ENCODE data around the gene SLC39A1. TPM values are rescaled to one million over a fixed set of nuclear protein-coding genes. Genes with fewer than 3 reads are reported as not detected.

Gene SLC39A1
- total and polyA plus RNA-seq, 2 of the 4 experiments (the other 2 are of a cell fraction), result 89.1 to 97.7 TPM

DNA sequence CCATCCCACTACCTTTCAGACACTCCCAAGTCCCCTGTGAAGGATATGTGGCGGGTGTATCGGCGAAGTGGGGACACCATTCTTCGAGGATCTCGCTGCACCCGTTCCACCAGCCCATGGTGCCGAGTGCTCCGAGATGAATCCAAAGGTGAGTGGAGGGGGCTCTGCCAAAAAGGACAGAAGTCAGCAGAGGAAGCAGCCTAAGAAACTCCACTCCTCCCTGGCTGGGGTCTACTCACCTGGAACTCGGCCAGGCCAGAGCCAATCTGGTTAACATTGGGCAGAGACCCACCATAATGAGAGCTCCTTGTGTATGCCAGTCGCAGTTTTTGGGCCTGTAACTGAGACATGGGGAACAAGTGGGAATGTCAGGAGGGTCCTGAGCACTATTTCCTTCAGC is 8.5 kb downstream of the SLC39A1 start:
- no peak overlapping the region for H3K18ac ChIP-seq (ENCODE audit: low read depth, low read length)
- H3K79me1 ChIP-seq (ENCODE audit: low read depth in 1 of 2, low read length in 2 of 2), result peaks cover 24 to 65% of the 10 kb centered on the region in 2 experiments
- intact Hi-C loops (cut with micrococcal nuclease) (no loop called here), in situ Hi-C loops (cut with MboI; ENCODE audit: low sequenced_read_pairs) (loop anchor here (25.0 kb wide), 1 partner anchor 418 kb away; the partner anchor contains the start of genes S100A3, S100A4, S100A5 and S100A6), dilution Hi-C loops (cut with HindIII; ENCODE audit: low sequenced_read_pairs, unreplicated experiment) (no loop called here)
- H3K4me2 ChIP-seq (ENCODE audit: low read depth, low read length), result no peak overlapping the region
- no peak overlapping the region for H4K5ac ChIP-seq (ENCODE audit: low read depth, low read length)
- peaks cover 41% of the 10 kb centered on the region for H4K20me1 ChIP-seq (ENCODE audit: insufficient read depth, low read length)
- H3K9me1 ChIP-seq (ENCODE audit: insufficient read depth, low read length), result peaks cover 14% of the 10 kb centered on the region; the same call in 1 of the 2 replicates
- no CpG with 5 or more reads among the region's 10 CpGs for WGBS, 2 experiments (ENCODE audit: extremely low coverage in 2 of 2, insufficient read length in 1 of 2)
- H3K27ac ChIP-seq (ENCODE audit: insufficient read depth, low read length), result no peak overlapping the region
- H3K23ac ChIP-seq (ENCODE audit: low read depth, low read length), result no peak overlapping the region
- H3K56ac ChIP-seq (ENCODE audit: extremely low read depth, insufficient read depth, low read length), result no peak overlapping the region
- no peak overlapping the region for H4K8ac ChIP-seq (ENCODE audit: low read depth in 2 of 2, low read length in 2 of 2)
- no peak for TF ChIP-seq RFX5 (IDR thresholded peaks at IDR 0.05; ENCODE audit: low read depth, low read length)
- TF ChIP-seq CEBPB (IDR thresholded peaks at IDR 0.05; ENCODE audit: low read depth, low read length), result no peak
- TF ChIP-seq, protein P1, sequence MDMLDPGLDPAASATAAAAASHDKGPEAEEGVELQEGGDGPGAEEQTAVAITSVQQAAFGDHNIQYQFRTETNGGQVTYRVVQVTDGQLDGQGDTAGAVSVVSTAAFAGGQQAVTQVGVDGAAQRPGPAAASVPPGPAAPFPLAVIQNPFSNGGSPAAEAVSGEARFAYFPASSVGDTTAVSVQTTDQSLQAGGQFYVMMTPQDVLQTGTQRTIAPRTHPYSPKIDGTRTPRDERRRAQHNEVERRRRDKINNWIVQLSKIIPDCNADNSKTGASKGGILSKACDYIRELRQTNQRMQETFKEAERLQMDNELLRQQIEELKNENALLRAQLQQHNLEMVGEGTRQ (IDR thresholded peaks at IDR 0.05; ENCODE audit: low read depth, low read length), result no peak
- TF ChIP-seq CHD1 (IDR thresholded peaks at IDR 0.05; ENCODE audit: low read depth, low read length), result no peak
- TF ChIP-seq SMC3 (IDR thresholded peaks at IDR 0.05; ENCODE audit: low read depth, low read length), result no peak
- TF ChIP-seq RAD21 (IDR thresholded peaks at IDR 0.05; ENCODE audit: low read length), result no peak
- no peak for TF ChIP-seq MXI1 (IDR thresholded peaks at IDR 0.05; ENCODE audit: borderline replicate concordance, low read depth, low read length)
- TF ChIP-seq, protein P2, sequence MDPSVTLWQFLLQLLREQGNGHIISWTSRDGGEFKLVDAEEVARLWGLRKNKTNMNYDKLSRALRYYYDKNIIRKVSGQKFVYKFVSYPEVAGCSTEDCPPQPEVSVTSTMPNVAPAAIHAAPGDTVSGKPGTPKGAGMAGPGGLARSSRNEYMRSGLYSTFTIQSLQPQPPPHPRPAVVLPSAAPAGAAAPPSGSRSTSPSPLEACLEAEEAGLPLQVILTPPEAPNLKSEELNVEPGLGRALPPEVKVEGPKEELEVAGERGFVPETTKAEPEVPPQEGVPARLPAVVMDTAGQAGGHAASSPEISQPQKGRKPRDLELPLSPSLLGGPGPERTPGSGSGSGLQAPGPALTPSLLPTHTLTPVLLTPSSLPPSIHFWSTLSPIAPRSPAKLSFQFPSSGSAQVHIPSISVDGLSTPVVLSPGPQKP (IDR thresholded peaks at IDR 0.05; ENCODE audit: borderline replicate concordance, low read depth, low read length), result no peak
- TF ChIP-seq, protein P3, sequence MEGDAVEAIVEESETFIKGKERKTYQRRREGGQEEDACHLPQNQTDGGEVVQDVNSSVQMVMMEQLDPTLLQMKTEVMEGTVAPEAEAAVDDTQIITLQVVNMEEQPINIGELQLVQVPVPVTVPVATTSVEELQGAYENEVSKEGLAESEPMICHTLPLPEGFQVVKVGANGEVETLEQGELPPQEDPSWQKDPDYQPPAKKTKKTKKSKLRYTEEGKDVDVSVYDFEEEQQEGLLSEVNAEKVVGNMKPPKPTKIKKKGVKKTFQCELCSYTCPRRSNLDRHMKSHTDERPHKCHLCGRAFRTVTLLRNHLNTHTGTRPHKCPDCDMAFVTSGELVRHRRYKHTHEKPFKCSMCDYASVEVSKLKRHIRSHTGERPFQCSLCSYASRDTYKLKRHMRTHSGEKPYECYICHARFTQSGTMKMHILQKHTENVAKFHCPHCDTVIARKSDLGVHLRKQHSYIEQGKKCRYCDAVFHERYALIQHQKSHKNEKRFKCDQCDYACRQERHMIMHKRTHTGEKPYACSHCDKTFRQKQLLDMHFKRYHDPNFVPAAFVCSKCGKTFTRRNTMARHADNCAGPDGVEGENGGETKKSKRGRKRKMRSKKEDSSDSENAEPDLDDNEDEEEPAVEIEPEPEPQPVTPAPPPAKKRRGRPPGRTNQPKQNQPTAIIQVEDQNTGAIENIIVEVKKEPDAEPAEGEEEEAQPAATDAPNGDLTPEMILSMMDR (conservative IDR thresholded peaks at IDR 0.05; ENCODE audit: low read depth, low read length), result no peak
- TF ChIP-seq MAFK (IDR thresholded peaks at IDR 0.05; ENCODE audit: low read depth, low read length), result no peak
- no peak for TF ChIP-seq RCOR1 (IDR thresholded peaks at IDR 0.05; ENCODE audit: insufficient replicate concordance, low read length)
- no peak for TF ChIP-seq BHLHE40 (IDR thresholded peaks at IDR 0.05; ENCODE audit: low read depth, low read length)
- no peak for TF ChIP-seq FOS (IDR thresholded peaks at IDR 0.05; ENCODE audit: low read depth, low read length)
- TF ChIP-seq NFE2L2 (IDR thresholded peaks at IDR 0.05; ENCODE audit: low read depth, low read length), result no peak
- TF ChIP-seq POLR2A (IDR thresholded peaks at IDR 0.05; ENCODE audit: low read depth, low read length), result no peak
- TF ChIP-seq MAZ (IDR thresholded peaks at IDR 0.05; ENCODE audit: borderline replicate concordance, low read depth, low read length), result no peak
- H3K36me3 ChIP-seq (ENCODE audit: control insufficient read depth, insufficient read depth, low read length), result peaks cover 40% of the 10 kb centered on the region
- no peak overlapping the region for H2BK15ac ChIP-seq (ENCODE audit: low read depth, low read length)
- BruUV-seq (replicated peaks), result no TSS peak
- no peak overlapping the region for H2BK5ac ChIP-seq (ENCODE audit: low read depth, low read length, poor library complexity, severe bottlenecking)
- CTCF ChIA-PET, result no interaction called here
- H3K4ac ChIP-seq (ENCODE audit: low read depth, low read length), result no peak overlapping the region
- POLR2A ChIA-PET (ENCODE audit: unreplicated experiment), result no interaction called here
- no peak overlapping the region for H4K91ac ChIP-seq (ENCODE audit: insufficient read depth, low read depth, low read length)
- no peak overlapping the region for H3K9ac ChIP-seq (ENCODE audit: low read depth, low read length)
- H3K9me3 ChIP-seq (ENCODE audit: control insufficient read depth, insufficient read depth, low read length), result no peaks in the 10 kb centered on the region
- DNase-seq (no peak), ATAC-seq (ENCODE audit: low read depth) (no peak)
- no peak overlapping the region for H2AK5ac ChIP-seq (ENCODE audit: low read depth, low read length)
- H3K27me3 ChIP-seq (ENCODE audit: control insufficient read depth, insufficient read depth, low read length), result no peaks in the 10 kb centered on the region
- H2AK9ac ChIP-seq (replicated peaks; ENCODE audit: low read depth, low read length, poor library complexity), result no peak overlapping the region
- H3K14ac ChIP-seq (replicated peaks; ENCODE audit: low read depth, low read length), result no peak overlapping the region
- H2BK120ac ChIP-seq (ENCODE audit: low read depth, low read length), result no peak overlapping the region
- peaks cover 11% of the 10 kb centered on the region; the same call in 1 of the 2 replicates for H3K4me1 ChIP-seq (ENCODE audit: control insufficient read depth, insufficient read depth, low read length)
- H2BK20ac ChIP-seq (ENCODE audit: low read depth, low read length), result no peak overlapping the region
- H2AFZ ChIP-seq (replicated peaks; ENCODE audit: low read length, poor library complexity), result no peak overlapping the region
- no peak overlapping the region for H3K4me3 ChIP-seq (ENCODE audit: insufficient read depth, low read depth, low read length)
